OCI-LY7 (cell line): ENCODE measurements around the gene VPS72. TPM values are rescaled to one million over a fixed set of nuclear protein-coding genes. Genes with fewer than 3 reads are reported as not detected.
A peak's percentile ranks its signal among the peaks of the same experiment; 100 is the strongest.

Source experiments
- BruUV-seq: library from RNA; stranded (reverse); fragments of 400-500 nt; replicated peaks from 2 replicates; lab custom pipeline; 2021; lab: Mats Ljungman, UMichigan
- CTCF ChIA-PET: fragments of 300-600 bp; sonication (Branson Sonifier 250); formaldehyde crosslinking; loops from one replicate; lab custom pipeline; 2022; ENCODE audit warnings: antibody characterized with exemption; ENCODE audit not compliant: unreplicated experiment; lab: Charles Lee
- POLR2A ChIA-PET: fragments of 300-600 bp; sonication (Branson Sonifier 250); formaldehyde crosslinking; loops from one replicate; lab custom pipeline; 2022; ENCODE audit warnings: antibody characterized with exemption; lab: Charles Lee
- DNase-seq: peaks from one replicate; pipeline ENCODE4 v3.0.0-alpha.2; 2015; ENCODE audit warnings: low spot score
- H2AFZ ChIP-seq: fragments of 200-600 bp; sonication (generic), shearing (Covaris generic); 2 replicates; pipeline ENCODE4 v1.6.1; 2014; ENCODE audit warnings: mild to moderate bottlenecking, antibody characterized with exemption, low read length, moderate library complexity
- H3K27ac ChIP-seq: fragments of 200-600 bp; sonication (generic); 2 replicates; pipeline ENCODE4 v1.5.1; 2014; ENCODE audit warnings: mixed run types, low read depth, mild to moderate bottlenecking, moderate library complexity, low read length, inconsistent platforms; ENCODE audit not compliant: poor library complexity, severe bottlenecking
- H3K36me3 ChIP-seq: fragments of 200-600 bp; sonication (generic); 2 replicates; pipeline ENCODE4 v1.6.1; 2014; ENCODE audit warnings: mild to moderate bottlenecking, antibody characterized with exemption, low read length, moderate library complexity, mixed read lengths; ENCODE audit not compliant: insufficient read depth
- H3K4me1 ChIP-seq: fragments of 200-600 bp; sonication (generic); 2 replicates; pipeline ENCODE4 v1.5.1; 2014; ENCODE audit warnings: mild to moderate bottlenecking, low read length; ENCODE audit not compliant: insufficient read depth, poor library complexity, severe bottlenecking
- H3K4me2 ChIP-seq: fragments of 200-600 bp; sonication (generic); 2 replicates; pipeline ENCODE4 v1.6.1; 2014; ENCODE audit warnings: mild to moderate bottlenecking, low read length
- H3K4me3 ChIP-seq: fragments of 200-600 bp; sonication (generic); 2 replicates; pipeline ENCODE4 v1.5.1; 2014; ENCODE audit warnings: mild to moderate bottlenecking, low read depth, low read length; ENCODE audit not compliant: poor library complexity, severe bottlenecking
- H3K79me2 ChIP-seq: fragments of 200-600 bp; sonication (generic); 2 replicates; pipeline ENCODE4 v1.6.1; 2016; ENCODE audit warnings: low read depth, mild to moderate bottlenecking, low read length, moderate library complexity, mixed read lengths; ENCODE audit not compliant: insufficient read depth
- H3K9me2 ChIP-seq: fragments of 200-600 bp; sonication (generic); 2 replicates; pipeline ENCODE4 v1.6.1; 2016; ENCODE audit warnings: mild to moderate bottlenecking, low read length, mixed read lengths; ENCODE audit not compliant: insufficient read depth
- H3K9me3 ChIP-seq: fragments of 200-600 bp; sonication (generic); 2 replicates; pipeline ENCODE4 v1.6.1; 2014; ENCODE audit warnings: mild to moderate bottlenecking, mixed run types, low read length, mixed read lengths
- H4K20me1 ChIP-seq: fragments of 200-600 bp; sonication (generic); 2 replicates; pipeline ENCODE4 v1.6.1; 2014; ENCODE audit warnings: mild to moderate bottlenecking, antibody characterized with exemption, low read length, moderate library complexity, mixed read lengths; ENCODE audit not compliant: insufficient read depth
- EZH2phosphoT487 ChIP-seq: fragments of 200-600 bp; sonication (generic); IDR thresholded peaks from 2 replicates; pipeline ENCODE4 v1.6.1; 2018; ENCODE audit warnings: low read depth, borderline replicate concordance, mild to moderate bottlenecking, mixed run types, antibody characterized with exemption, low read length, moderate library complexity, mixed read lengths
- intact Hi-C: fragments of 100-400 bp; cut with micrococcal nuclease; formaldehyde crosslinking; loops from one replicate; pipeline ENCODE4 v1.10.0; 2022; ENCODE audit not compliant: unreplicated experiment
- total RNA-seq, 2 experiments: library from RNA; depleted of rRNA in 1 of 2; stranded (reverse); fragments of >200 nt in 1 of 2; shearing (Covaris generic) in 1 of 2; gene quantifications; 2 replicates each; pipeline ENCODE4 v1.2.3, GENCODE V29; 2014 to 2022
- TF ChIP-seq, protein P1 (sequence below): fragments of 200-600 bp; sonication (generic); conservative IDR thresholded peaks from 2 replicates; pipeline ENCODE4 v1.5.1; 2014; ENCODE audit warnings: mild to moderate bottlenecking, antibody characterized with exemption, low read length, moderate library complexity, mixed read lengths

Gene VPS72
- total RNA-seq, 2 experiments from 2014 or later: 51.1 to 54.3 TPM

DNA sequence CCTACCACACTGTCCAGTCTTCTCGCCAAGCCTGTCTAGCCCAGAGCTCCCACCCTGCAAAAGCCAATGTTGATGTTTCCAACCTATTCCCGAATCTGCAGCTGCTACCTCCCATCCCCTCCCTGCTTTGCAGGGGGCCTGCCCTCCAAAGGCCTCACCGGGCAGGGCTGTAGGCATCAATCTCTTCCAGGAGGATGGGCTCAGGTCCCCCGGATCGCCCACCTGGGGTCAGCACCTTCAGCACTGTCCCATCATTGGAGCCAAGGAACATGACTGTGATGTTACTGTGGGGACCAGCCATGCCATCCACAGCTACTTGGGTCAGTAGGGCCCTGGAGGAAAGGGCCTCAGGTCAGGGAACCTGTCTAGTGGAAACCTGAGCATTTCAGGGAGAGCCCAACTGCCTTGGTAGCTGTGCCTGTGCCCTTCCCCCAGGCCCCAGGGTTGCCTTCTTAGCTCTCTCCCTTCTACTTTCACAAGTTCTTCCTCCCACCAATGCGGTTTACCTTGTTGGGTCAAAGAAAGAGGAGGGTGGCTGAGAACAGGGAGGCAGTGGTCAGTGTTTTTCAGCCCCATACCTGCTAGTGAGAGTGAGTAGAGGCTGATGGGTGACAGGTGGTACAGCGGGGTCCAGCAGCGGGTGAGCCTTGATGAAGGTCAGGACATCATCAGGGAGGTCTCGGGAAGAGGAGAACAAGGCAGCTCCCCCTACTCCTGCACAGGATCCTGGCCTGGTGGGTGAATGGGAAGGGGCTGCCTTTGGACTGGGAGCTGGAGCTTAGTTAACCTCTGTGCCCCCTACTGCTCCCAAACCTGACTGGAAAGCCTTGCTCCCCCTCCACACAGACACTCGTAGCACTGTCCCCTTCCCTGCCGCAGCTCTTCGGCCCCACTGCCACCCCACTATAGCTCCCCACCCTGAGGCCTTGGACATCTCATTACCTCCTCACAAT is 54.3 kb downstream of the VPS72 start:
- H3K79me2 ChIP-seq: no peaks in the 10 kb centered on the region
- BruUV-seq: no TSS peak
- no peaks in the 10 kb centered on the region for H3K36me3 ChIP-seq
- no peaks in the 10 kb centered on the region for H3K9me3 ChIP-seq
- TF ChIP-seq, protein P1, sequence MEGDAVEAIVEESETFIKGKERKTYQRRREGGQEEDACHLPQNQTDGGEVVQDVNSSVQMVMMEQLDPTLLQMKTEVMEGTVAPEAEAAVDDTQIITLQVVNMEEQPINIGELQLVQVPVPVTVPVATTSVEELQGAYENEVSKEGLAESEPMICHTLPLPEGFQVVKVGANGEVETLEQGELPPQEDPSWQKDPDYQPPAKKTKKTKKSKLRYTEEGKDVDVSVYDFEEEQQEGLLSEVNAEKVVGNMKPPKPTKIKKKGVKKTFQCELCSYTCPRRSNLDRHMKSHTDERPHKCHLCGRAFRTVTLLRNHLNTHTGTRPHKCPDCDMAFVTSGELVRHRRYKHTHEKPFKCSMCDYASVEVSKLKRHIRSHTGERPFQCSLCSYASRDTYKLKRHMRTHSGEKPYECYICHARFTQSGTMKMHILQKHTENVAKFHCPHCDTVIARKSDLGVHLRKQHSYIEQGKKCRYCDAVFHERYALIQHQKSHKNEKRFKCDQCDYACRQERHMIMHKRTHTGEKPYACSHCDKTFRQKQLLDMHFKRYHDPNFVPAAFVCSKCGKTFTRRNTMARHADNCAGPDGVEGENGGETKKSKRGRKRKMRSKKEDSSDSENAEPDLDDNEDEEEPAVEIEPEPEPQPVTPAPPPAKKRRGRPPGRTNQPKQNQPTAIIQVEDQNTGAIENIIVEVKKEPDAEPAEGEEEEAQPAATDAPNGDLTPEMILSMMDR: peak; percentile 51
- no peak for TF ChIP-seq EZH2phosphoT487
- DNase-seq: no peak
- no peaks in the 10 kb centered on the region for H3K9me2 ChIP-seq
- intact Hi-C loops: no loop called here
- no peaks in the 10 kb centered on the region for H3K4me1 ChIP-seq
- H3K4me3 ChIP-seq: no peak overlapping the region
- no peak overlapping the region for H2AFZ ChIP-seq
- H4K20me1 ChIP-seq: no peaks in the 10 kb centered on the region
- CTCF ChIA-PET: no interaction called here
- POLR2A ChIA-PET: interaction anchor here (0.6 kb wide), 1 partner anchor 35 kb away, joined by 3 read pairs; no protein-coding TSS in a partner anchor
- no peak overlapping the region for H3K4me2 ChIP-seq
- H3K27ac ChIP-seq: no peak overlapping the region

DNA sequence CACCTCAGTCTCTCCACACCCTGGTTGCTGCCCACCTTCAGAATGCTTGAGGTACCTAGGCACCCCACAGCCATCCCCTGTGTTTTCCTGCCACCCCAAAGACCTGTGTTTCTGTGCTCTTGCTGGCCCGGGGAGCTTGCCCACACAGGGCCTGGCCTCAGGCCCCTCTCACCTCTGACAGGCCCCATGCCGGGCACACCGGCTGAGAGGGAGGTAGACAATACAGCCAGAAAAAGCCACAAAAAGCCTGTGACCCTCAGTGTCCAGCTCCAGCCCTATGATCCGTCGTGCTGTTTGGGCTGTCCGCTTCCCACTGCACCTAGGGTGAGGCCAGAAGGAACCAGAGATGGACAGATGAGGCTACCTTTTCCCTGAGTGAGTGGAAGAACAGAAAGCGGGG is 55.0 kb downstream of the VPS72 start:
- Histone ChIP-seq H3K4me3 (no peak overlapping the region), H3K27ac (no peak overlapping the region), H4K20me1 (no peaks in the 10 kb centered on the region), H3K79me2 (no peaks in the 10 kb centered on the region), H3K4me1 (no peaks in the 10 kb centered on the region), H3K36me3 (no peaks in the 10 kb centered on the region), H3K9me2 (no peaks in the 10 kb centered on the region), H2AFZ (no peak overlapping the region), H3K9me3 (no peaks in the 10 kb centered on the region), H3K4me2 (no peak overlapping the region)
- BruUV-seq: no TSS peak
- TF ChIP-seq EZH2phosphoT487: no peak
- TF ChIP-seq, protein P1: no peak
- intact Hi-C loops: no loop called here
- ChIA-PET POLR2A (interaction anchor here (0.6 kb wide), 1 partner anchor 36 kb away, joined by 3 read pairs; no protein-coding TSS in a partner anchor), CTCF (no interaction called here)
- DNase-seq: no peak

DNA sequence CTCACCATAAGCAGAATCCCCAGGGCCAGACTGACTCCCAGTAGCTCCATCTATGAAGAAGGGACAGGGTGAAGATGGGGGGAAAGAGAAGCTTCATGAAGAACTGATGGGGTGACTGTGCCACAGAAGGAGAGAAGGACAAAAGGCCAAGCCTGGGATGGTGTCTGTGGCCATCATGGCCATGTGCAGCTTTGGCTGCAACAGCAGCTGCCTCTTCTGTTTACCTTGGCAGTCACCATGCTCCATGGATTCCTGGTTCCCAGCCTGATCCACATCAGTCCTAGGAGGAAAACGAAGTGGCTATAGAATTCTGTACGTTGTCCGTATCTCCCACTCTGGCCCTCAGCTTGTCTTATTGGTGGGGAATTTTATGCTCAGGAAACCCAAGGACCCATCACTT is 55.6 kb downstream of the VPS72 start:
- no peaks in the 10 kb centered on the region for H3K4me1 ChIP-seq
- TF ChIP-seq EZH2phosphoT487: no peak
- TF ChIP-seq, protein P1: no peak
- H3K79me2 ChIP-seq: no peaks in the 10 kb centered on the region
- H3K4me2 ChIP-seq: no peak overlapping the region
- intact Hi-C loops: no loop called here
- ChIA-PET CTCF (no interaction called here), POLR2A (no interaction called here)
- no peaks in the 10 kb centered on the region for H3K36me3 ChIP-seq
- H3K4me3 ChIP-seq: no peak overlapping the region
- no peak overlapping the region for H3K27ac ChIP-seq
- H2AFZ ChIP-seq: no peak overlapping the region
- BruUV-seq: no TSS peak
- no peaks in the 10 kb centered on the region for H3K9me3 ChIP-seq
- no peak for DNase-seq
- no peaks in the 10 kb centered on the region for H3K9me2 ChIP-seq
- no peaks in the 10 kb centered on the region for H4K20me1 ChIP-seq
